GM12872 (cell line): ENCODE data around the gene COPG2.

Experiments
- CTCF ChIP-seq: IDR thresholded peaks from 3 replicates; pipeline ENCODE4 v1.5.1; 2011; ENCODE audit warnings: low read depth, mild to moderate bottlenecking, low read length, moderate library complexity; ENCODE audit not compliant: insufficient read depth

Gene COPG2

GRCh38 chr7:130699686-130700085 lies 31.1 kb upstream of the COPG2 start:
- no peak for TF ChIP-seq CTCF

GRCh38 chr7:130697820-130698219 lies 29.3 kb upstream of the COPG2 start:
- TF ChIP-seq CTCF = no peak

- TF ChIP-seq CTCF = peak; percentile 40; the same call in 1 of the 3 replicates
Measured at GRCh38 chr7:130695840-130696239, 27.3 kb upstream of the COPG2 start.

- TF ChIP-seq CTCF = no peak
Measured at GRCh38 chr7:130689683-130690082, 21.1 kb upstream of the COPG2 start.

GRCh38 chr7:130683026-130683425 lies 14.5 kb upstream of the COPG2 start:
- TF ChIP-seq CTCF = no peak

- no peak for TF ChIP-seq CTCF
Measured at GRCh38 chr7:130674456-130674855, 5.9 kb upstream of the COPG2 start.

- TF ChIP-seq CTCF = no peak
Measured at GRCh38 chr7:130673066-130673465, 4.5 kb upstream of the COPG2 start.

GRCh38 chr7:130672146-130672545 lies 3.6 kb upstream of the COPG2 start:
- no peak for TF ChIP-seq CTCF
